ENCODE results near the gene CD99.
"Not testable (repeated sequence)": the region's sequence is repeated elsewhere in the genome, so short reads cannot be mapped to it uniquely, and the experiment has no call there.

Gene CD99

DNA sequence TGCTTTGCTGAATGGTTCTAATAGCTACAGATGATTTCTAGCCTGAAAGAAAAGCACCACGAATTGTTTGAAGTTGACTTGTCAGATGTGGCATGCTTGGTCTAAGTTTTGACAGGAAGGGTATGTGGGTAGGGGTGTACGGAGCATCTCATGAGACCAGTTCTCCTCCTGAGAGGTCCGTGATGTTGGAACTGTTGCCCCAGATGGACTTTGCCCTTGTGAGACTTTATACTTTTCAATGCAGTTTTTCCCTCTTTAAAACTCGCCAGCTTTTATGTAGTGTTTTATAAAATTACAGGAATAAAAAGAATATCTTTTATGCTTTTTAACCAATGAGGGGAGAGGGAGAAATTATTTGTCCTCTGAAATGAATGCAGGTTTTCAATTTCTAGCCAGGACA, 44.2 kb downstream of the CD99 start:
- Histone ChIP-seq H3K9me3 (ENCODE audit: control insufficient read depth, insufficient read depth, low read depth, low read length) (no peaks in the 10 kb centered on the region), H3K4me3 (ENCODE audit: low read depth, low read length) (no peak overlapping the region), H3K36me3 (ENCODE audit: control insufficient read depth in 2 of 2, insufficient read depth in 1 of 2, low read length in 2 of 2) (peaks cover 26 to 46% of the 10 kb centered on the region in 2 experiments), H3K4me1 (ENCODE audit: control insufficient read depth, insufficient read depth, low read length) (no peaks in the 10 kb centered on the region), H3K27ac (ENCODE audit: extremely low read depth, low read depth, low read length) (no peak overlapping the region)
- no peak for TF ChIP-seq ZNF133 (tag by site-specific recombination; IDR thresholded peaks at IDR 0.05)
- no peak for TF ChIP-seq ZNF10 (tag by site-specific recombination; IDR thresholded peaks at IDR 0.05)
- TF ChIP-seq ZNF157 (tag by site-specific recombination; IDR thresholded peaks at IDR 0.05): no peak
- TF ChIP-seq ZNF626 (tag by site-specific recombination; IDR thresholded peaks at IDR 0.05): no peak
- POLR2A ChIA-PET: no interaction called here
- CTCF ChIA-PET: no interaction called here

GRCh38 chrX:2740672-2741071, 49.6 kb downstream of the CD99 start:
- ChIA-PET CTCF (no interaction called here), POLR2A (no interaction called here)
- TF ChIP-seq ZNF514 (tag by site-specific recombination; IDR thresholded peaks at IDR 0.05) (no peak), ZNF701 (tag by site-specific recombination; IDR thresholded peaks at IDR 0.05) (no peak), CTCF (tag by site-specific recombination; IDR thresholded peaks at IDR 0.05) (no peak)
- TF ChIP-seq, protein P1, sequence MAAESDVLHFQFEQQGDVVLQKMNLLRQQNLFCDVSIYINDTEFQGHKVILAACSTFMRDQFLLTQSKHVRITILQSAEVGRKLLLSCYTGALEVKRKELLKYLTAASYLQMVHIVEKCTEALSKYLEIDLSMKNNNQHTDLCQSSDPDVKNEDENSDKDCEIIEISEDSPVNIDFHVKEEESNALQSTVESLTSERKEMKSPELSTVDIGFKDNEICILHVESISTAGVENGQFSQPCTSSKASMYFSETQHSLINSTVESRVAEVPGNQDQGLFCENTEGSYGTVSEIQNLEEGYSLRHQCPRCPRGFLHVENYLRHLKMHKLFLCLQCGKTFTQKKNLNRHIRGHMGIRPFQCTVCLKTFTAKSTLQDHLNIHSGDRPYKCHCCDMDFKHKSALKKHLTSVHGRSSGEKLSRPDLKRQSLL (tag by site-specific recombination; IDR thresholded peaks at IDR 0.05): no peak
- Histone ChIP-seq H3K4me3 (ENCODE audit: low read depth, low read length) (no peak overlapping the region), H3K36me3 (ENCODE audit: control insufficient read depth in 2 of 2, insufficient read depth in 1 of 2, low read length in 2 of 2) (peaks cover 18 to 39% of the 10 kb centered on the region in 2 experiments), H3K4me1 (ENCODE audit: control insufficient read depth, insufficient read depth, low read length) (no peaks in the 10 kb centered on the region), H3K9me3 (ENCODE audit: control insufficient read depth, insufficient read depth, low read depth, low read length) (no peaks in the 10 kb centered on the region), H3K27ac (ENCODE audit: extremely low read depth, low read depth, low read length) (no peak overlapping the region)

DNA sequence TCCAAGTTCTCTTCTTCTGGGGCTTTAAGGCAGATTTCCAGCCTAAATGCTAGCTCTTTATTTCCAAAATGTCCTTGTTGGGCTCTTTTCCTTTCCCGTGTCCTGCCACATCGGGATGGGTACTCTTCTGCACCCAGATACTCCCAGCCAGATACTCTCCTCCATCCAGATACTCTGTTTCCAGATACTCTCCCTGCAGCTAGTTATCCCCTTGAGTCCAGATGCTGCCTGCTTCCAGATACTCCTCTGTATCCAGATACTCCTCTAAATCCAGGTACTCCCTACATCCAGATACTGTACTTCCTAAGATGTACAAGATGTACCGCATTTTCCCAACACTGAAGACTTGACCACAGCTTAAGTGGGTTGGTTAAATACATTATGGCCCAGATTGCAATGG, 50.3 kb downstream of the CD99 start:
- peaks cover 18 to 37% of the 10 kb centered on the region in 2 experiments for H3K36me3 ChIP-seq (ENCODE audit: control insufficient read depth in 2 of 2, insufficient read depth in 1 of 2, low read length in 2 of 2)
- TF ChIP-seq ZFP41 (tag by site-specific recombination; IDR thresholded peaks at IDR 0.05; ENCODE audit: borderline replicate concordance) (no peak), ZNF394 (tag by site-specific recombination; IDR thresholded peaks at IDR 0.05; ENCODE audit: borderline replicate concordance) (peak; percentile 93)
- no peak overlapping the region for H3K27ac ChIP-seq (ENCODE audit: extremely low read depth, low read depth, low read length)
- H3K9me3 ChIP-seq (ENCODE audit: control insufficient read depth, insufficient read depth, low read depth, low read length): no peaks in the 10 kb centered on the region
- H3K4me1 ChIP-seq (ENCODE audit: control insufficient read depth, insufficient read depth, low read length): no peaks in the 10 kb centered on the region
- ChIA-PET CTCF (no interaction called here), POLR2A (no interaction called here)
- H3K4me3 ChIP-seq (ENCODE audit: low read depth, low read length): no peak overlapping the region

- H3K9me3 ChIP-seq (ENCODE audit: control insufficient read depth, insufficient read depth, low read depth, low read length); H3K27ac ChIP-seq (ENCODE audit: extremely low read depth, low read depth, low read length); H3K4me1 ChIP-seq (ENCODE audit: control insufficient read depth, insufficient read depth, low read length); POLR2A ChIA-PET; CTCF ChIA-PET; H3K4me3 ChIP-seq (ENCODE audit: low read depth, low read length): not testable (repeated sequence)
- peaks cover 12 to 13% of the 10 kb centered on the region in 2 experiments for H3K36me3 ChIP-seq (ENCODE audit: control insufficient read depth in 2 of 2, insufficient read depth in 1 of 2, low read length in 2 of 2)
Measured at GRCh38 chrX:2746250-2746649, 55.2 kb downstream of the CD99 start.

DNA sequence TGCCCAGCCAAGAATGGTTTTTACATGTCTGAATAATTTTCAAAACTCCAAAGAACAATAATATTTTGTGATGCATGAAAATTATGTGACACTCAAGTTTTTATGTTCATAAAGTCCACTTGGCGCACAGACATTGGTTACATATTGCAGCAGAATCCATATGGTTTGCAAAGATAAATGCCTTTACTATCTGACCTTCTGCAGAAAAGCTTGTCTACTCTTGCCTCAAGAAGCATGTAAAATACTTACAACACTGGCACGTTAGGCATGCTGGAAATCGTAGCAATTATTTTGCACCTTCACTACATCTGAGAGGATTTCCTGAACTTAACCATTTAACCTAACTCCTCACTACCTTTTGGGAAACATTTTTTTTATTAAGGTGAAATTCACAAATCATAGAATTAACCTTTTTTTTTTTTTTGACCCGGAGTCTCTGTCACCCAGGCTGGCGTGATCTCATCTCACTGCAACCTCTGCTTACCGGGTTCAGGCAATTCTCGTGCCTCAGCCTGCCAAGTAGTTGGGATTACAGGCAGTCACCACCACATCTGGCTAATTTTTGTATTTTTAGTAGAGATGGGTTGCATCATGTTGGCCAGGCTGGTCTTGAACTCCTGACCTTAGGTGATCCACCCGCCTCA, 57.2 kb downstream of the CD99 start:
- Histone ChIP-seq H3K9me3 (ENCODE audit: control insufficient read depth, insufficient read depth, low read depth, low read length) (no peaks in the 10 kb centered on the region), H3K4me3 (ENCODE audit: low read depth, low read length) (no peak overlapping the region), H3K36me3 (ENCODE audit: control insufficient read depth in 2 of 2, insufficient read depth in 1 of 2, low read length in 2 of 2) (peaks cover 0 to 1% of the 10 kb centered on the region in 2 experiments; a peak in 2 of 3 replicates), H3K4me1 (ENCODE audit: control insufficient read depth, insufficient read depth, low read length) (no peaks in the 10 kb centered on the region), H3K27ac (ENCODE audit: extremely low read depth, low read depth, low read length) (no peak overlapping the region)
- POLR2A ChIA-PET: no interaction called here
- CTCF ChIA-PET: no interaction called here
- TF ChIP-seq ZNF549 (tag by site-specific recombination; IDR thresholded peaks at IDR 0.05) (no peak), ZNF654 (tag by site-specific recombination; IDR thresholded peaks at IDR 0.05; ENCODE audit: low read depth) (no peak), ZNF580 (tag by site-specific recombination; IDR thresholded peaks at IDR 0.05) (no peak), ZNF837 (tag by site-specific recombination; IDR thresholded peaks at IDR 0.05) (no peak), ZNF660 (tag by site-specific recombination; IDR thresholded peaks at IDR 0.05) (no peak), ZNF2 (tag by site-specific recombination; IDR thresholded peaks at IDR 0.05) (no peak), ELK4 (IDR thresholded peaks at IDR 0.05; ENCODE audit: borderline replicate concordance, low read depth, low read length) (no peak)
- TF ChIP-seq, protein P2, sequence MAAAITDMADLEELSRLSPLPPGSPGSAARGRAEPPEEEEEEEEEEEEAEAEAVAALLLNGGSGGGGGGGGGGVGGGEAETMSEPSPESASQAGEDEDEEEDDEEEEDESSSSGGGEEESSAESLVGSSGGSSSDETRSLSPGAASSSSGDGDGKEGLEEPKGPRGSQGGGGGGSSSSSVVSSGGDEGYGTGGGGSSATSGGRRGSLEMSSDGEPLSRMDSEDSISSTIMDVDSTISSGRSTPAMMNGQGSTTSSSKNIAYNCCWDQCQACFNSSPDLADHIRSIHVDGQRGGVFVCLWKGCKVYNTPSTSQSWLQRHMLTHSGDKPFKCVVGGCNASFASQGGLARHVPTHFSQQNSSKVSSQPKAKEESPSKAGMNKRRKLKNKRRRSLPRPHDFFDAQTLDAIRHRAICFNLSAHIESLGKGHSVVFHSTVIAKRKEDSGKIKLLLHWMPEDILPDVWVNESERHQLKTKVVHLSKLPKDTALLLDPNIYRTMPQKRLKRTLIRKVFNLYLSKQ (tag by site-specific recombination; IDR thresholded peaks at IDR 0.05; ENCODE audit: borderline replicate concordance): no peak
